Ishikawa (cell line): ENCODE data around the gene NMT2.

Experiments used
- CEBPB ChIP-seq: IDR thresholded peaks from 2 replicates; pipeline ENCODE4 v1.6.1; 2012
- CREB1 ChIP-seq: IDR thresholded peaks from 2 replicates; pipeline ENCODE4 v1.6.1; 2012; ENCODE audit warnings: low read depth
- EGR1 ChIP-seq: IDR thresholded peaks from 2 replicates; pipeline ENCODE4 v1.6.1; 2012
- EP300 ChIP-seq: IDR thresholded peaks from 2 replicates; pipeline ENCODE4 v1.6.1; 2012; ENCODE audit warnings: borderline replicate concordance
- FOXM1 ChIP-seq: IDR thresholded peaks from 2 replicates; pipeline ENCODE4 v1.6.1; 2012; ENCODE audit warnings: low read depth, borderline replicate concordance
- NFIC ChIP-seq: IDR thresholded peaks from 2 replicates; pipeline ENCODE4 v1.6.1; 2012
- RAD21 ChIP-seq: IDR thresholded peaks from 2 replicates; pipeline ENCODE4 v1.6.1; 2012; ENCODE audit warnings: low read depth
- TAF1 ChIP-seq: IDR thresholded peaks from 2 replicates; pipeline ENCODE4 v1.6.1; 2012; ENCODE audit warnings: low read depth, mild to moderate bottlenecking
- TCF12 ChIP-seq: IDR thresholded peaks from 2 replicates; pipeline ENCODE4 v1.6.1; 2012; ENCODE audit warnings: low read depth
- TEAD4 ChIP-seq: IDR thresholded peaks from 2 replicates; pipeline ENCODE4 v1.6.1; 2012
- YY1 ChIP-seq: IDR thresholded peaks from 2 replicates; pipeline ENCODE4 v1.6.1; 2012; ENCODE audit warnings: low read depth
- ZBTB7A ChIP-seq: IDR thresholded peaks from 2 replicates; pipeline ENCODE4 v1.6.1; 2012; ENCODE audit warnings: low read depth
- TF ChIP-seq, protein P1 (sequence below): IDR thresholded peaks from 2 replicates; pipeline ENCODE4 v1.6.1; 2012
- TF ChIP-seq, protein P2 (sequence below): IDR thresholded peaks from 2 replicates; pipeline ENCODE4 v1.6.1; 2012; ENCODE audit warnings: low read depth, mild to moderate bottlenecking
- TF ChIP-seq, protein P3 (sequence below): IDR thresholded peaks from 2 replicates; pipeline ENCODE4 v1.6.1; 2012

Gene NMT2

DNA sequence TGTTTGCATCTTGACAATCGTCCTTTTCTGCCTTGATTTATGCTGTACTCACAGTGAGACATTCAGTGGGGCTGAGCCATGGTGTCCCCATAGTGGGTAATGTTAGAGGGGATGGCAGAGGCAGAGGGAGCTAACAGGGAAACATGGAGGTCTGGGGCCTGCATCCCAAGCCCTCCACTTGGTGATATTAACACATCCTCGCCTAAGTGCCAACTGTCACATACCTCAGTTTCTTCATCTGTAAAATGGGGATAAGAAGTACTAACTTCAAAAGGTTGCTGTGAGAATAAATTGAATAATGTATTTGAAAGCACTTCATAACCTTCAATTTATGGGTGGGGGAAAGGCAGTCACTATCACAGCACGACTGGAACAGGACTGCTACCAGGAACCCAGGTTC is 43.6 kb downstream of the NMT2 start:
- TF ChIP-seq TAF1 (no peak), CEBPB (no peak), NFIC (no peak), EGR1 (no peak), CREB1 (no peak), RAD21 (no peak)
- TF ChIP-seq, protein P1, sequence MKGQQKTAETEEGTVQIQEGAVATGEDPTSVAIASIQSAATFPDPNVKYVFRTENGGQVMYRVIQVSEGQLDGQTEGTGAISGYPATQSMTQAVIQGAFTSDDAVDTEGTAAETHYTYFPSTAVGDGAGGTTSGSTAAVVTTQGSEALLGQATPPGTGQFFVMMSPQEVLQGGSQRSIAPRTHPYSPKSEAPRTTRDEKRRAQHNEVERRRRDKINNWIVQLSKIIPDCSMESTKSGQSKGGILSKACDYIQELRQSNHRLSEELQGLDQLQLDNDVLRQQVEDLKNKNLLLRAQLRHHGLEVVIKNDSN = no peak
- TF ChIP-seq, protein P2, sequence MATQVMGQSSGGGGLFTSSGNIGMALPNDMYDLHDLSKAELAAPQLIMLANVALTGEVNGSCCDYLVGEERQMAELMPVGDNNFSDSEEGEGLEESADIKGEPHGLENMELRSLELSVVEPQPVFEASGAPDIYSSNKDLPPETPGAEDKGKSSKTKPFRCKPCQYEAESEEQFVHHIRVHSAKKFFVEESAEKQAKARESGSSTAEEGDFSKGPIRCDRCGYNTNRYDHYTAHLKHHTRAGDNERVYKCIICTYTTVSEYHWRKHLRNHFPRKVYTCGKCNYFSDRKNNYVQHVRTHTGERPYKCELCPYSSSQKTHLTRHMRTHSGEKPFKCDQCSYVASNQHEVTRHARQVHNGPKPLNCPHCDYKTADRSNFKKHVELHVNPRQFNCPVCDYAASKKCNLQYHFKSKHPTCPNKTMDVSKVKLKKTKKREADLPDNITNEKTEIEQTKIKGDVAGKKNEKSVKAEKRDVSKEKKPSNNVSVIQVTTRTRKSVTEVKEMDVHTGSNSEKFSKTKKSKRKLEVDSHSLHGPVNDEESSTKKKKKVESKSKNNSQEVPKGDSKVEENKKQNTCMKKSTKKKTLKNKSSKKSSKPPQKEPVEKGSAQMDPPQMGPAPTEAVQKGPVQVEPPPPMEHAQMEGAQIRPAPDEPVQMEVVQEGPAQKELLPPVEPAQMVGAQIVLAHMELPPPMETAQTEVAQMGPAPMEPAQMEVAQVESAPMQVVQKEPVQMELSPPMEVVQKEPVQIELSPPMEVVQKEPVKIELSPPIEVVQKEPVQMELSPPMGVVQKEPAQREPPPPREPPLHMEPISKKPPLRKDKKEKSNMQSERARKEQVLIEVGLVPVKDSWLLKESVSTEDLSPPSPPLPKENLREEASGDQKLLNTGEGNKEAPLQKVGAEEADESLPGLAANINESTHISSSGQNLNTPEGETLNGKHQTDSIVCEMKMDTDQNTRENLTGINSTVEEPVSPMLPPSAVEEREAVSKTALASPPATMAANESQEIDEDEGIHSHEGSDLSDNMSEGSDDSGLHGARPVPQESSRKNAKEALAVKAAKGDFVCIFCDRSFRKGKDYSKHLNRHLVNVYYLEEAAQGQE = no peak

DNA sequence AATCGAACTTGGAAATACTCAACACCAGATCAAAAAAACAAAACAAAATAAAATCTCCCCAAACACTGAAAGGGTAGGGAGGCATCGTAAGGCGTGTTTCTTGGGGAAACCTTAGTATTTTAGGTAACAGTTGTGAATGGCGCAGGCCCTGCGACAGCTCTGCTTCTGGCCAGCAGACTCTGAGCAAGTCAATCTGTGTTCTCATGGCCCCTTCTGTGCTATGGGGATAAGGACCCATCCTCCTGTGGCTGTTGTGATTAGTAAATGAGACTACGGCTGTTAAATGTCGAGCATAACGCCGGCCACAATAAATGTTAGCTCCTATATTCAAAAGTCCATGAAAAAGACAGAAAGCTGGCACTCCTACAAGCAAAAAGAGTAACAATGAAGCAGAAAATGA is 44.3 kb downstream of the NMT2 start:
- TF ChIP-seq CEBPB = no peak
- TF ChIP-seq, protein P1 = no peak
- TF ChIP-seq, protein P2 = no peak
- no peak for TF ChIP-seq EP300
- TF ChIP-seq ZBTB7A = no peak
- no peak for TF ChIP-seq YY1
- TF ChIP-seq EGR1 = no peak
- TF ChIP-seq TCF12 = no peak
- no peak for TF ChIP-seq TEAD4
- TF ChIP-seq CREB1 = no peak
- no peak for TF ChIP-seq FOXM1
- TF ChIP-seq TAF1 = no peak
- TF ChIP-seq, protein P3, sequence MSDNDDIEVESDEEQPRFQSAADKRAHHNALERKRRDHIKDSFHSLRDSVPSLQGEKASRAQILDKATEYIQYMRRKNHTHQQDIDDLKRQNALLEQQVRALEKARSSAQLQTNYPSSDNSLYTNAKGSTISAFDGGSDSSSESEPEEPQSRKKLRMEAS = no peak
- TF ChIP-seq RAD21 = no peak
- TF ChIP-seq NFIC = no peak

DNA sequence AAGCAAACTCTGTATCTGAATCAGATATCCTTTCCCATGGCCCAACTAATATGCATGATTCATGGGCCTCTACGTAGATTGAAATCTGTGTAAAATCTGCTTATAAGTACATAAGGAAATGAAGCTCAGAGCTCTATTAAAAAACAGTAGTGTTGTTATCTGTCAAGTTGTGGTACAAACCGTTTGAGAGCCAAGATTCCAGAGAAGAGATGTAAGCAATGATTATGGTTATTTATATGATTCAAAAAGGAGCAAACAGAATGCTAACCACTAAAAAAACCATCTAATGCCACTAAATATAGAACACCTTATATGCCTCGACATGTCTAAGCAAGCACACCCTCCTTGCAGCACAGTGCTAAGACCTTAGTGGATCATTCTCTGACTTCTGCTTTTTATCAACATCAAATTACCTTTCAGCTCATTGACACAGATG is 44.7 kb downstream of the NMT2 start:
- no peak for TF ChIP-seq CEBPB
- no peak for TF ChIP-seq FOXM1
- TF ChIP-seq, protein P3 = no peak
- TF ChIP-seq, protein P2 = no peak
- no peak for TF ChIP-seq TEAD4
- TF ChIP-seq CREB1 = no peak
- TF ChIP-seq, protein P1 = no peak
- TF ChIP-seq ZBTB7A = no peak
- TF ChIP-seq YY1 = no peak
- no peak for TF ChIP-seq TAF1
- TF ChIP-seq EGR1 = no peak
- TF ChIP-seq TCF12 = no peak
- TF ChIP-seq RAD21 = no peak

DNA sequence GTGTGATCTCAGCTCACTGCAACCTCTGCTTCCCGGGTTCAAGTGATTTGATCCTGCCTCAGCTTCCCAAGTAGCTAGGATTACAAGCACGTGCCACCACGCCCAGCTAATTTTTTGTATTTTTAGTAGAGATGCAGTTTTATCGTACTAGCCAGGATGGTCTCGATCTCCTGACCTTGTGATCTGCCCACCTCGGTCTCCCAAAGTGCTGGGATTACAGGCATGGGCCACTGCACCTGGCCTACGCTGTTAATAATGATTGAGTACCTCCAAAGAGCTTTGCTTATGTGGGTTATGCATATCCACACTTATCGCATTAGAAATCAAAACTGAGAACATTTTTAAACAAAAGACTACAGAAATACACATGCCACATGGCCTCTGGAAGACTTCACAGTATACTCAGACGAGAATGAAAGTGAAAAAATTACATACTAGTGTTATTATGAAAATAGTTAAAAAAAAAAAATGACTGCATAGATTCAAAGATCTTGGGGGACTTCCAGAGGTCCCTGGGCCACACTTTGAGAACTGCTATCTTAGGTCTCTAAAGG is 45.9 kb downstream of the NMT2 start:
- TF ChIP-seq, protein P1 = no peak
- TF ChIP-seq TCF12 (no peak), ZBTB7A (no peak), TEAD4 (no peak), NFIC (no peak), CREB1 (no peak), EP300 (no peak), CEBPB (no peak), YY1 (no peak), RAD21 (no peak), TAF1 (no peak), EGR1 (no peak), FOXM1 (no peak)
- TF ChIP-seq, protein P3 = no peak
- TF ChIP-seq, protein P2 = no peak
